DMS114 treated with DMSO at 0.1 percent for 48 hours (cell line): ENCODE results near the gene IL17RE.
"Not testable (repeated sequence)": the region's sequence is repeated elsewhere in the genome, so short reads cannot be mapped to it uniquely, and the experiment has no call there.

Experiments used
- DNase-seq: peaks from one replicate; lab custom pipeline; 2025; ENCODE audit not compliant: unreplicated experiment; lab: John Stamatoyannopoulos, UW

The IL17RE gene

DNA sequence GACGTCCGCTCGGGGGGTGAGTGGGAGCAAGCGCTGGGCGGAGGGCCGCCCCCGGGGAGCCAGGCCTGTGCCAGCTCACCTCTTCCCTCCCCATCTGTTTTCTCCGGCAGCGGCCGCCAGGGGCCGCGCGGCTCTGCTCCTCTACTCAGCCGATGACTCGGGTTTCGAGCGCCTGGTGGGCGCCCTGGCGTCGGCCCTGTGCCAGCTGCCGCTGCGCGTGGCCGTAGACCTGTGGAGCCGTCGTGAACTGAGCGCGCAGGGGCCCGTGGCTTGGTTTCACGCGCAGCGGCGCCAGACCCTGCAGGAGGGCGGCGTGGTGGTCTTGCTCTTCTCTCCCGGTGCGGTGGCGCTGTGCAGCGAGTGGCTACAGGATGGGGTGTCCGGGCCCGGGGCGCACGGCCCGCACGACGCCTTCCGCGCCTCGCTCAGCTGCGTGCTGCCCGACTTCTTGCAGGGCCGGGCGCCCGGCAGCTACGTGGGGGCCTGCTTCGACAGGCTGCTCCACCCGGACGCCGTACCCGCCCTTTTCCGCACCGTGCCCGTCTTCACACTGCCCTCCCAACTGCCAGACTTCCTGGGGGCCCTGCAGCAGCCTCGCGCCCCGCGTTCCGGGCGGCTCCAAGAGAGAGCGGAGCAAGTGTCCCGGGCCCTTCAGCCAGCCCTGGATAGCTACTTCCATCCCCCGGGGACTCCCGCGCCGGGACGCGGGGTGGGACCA lies 30.4 kb downstream of the IL17RE start:
- DNase-seq = peak; percentile 66

DNA sequence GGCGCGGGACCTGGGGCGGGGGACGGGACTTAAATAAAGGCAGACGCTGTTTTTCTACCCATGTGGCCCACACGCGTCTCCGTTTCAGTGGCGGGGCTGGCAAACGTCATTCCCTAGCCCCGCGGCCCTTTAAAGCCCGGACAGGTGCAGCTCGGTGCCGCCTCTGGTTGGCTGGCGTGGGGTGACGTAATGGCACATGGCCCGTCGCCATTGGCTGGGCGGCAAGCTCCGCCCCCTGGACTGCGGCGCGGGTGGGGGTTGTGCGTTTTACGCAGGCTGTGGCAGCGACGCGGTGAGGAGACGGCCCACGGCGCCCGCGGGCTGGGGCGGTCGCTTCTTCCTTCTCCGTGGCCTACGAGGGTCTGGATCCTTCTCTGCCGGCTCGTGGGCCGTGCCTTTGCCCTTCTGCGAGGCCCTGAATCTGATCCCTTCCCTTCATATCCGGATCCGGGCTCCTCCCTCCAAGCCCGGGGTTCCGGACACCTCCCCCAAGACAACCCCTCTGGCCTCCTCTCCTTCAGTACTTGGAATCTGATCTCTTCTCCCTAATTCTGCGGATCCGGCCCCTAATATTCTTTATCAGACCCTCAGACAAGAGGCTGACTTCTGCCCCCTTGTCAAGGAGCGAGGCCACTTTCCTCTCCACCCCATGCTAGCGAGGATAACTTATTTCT lies 31.1 kb downstream of the IL17RE start, which contains the start of gene CRELD1:
TSS of gene CRELD1 (plus strand) at position 274 of the 674 bp plus-strand sequence. CDS start 605 bp downstream, outside the sequence.
- peak; percentile 79 for DNase-seq

- no peak for DNase-seq
These were observed 31.6 kb downstream of the IL17RE start for GRCh38 chr3:9934235-9934621.

- no peak for DNase-seq
These were observed 32.3 kb downstream of the IL17RE start for GRCh38 chr3:9934993-9935392.

DNA sequence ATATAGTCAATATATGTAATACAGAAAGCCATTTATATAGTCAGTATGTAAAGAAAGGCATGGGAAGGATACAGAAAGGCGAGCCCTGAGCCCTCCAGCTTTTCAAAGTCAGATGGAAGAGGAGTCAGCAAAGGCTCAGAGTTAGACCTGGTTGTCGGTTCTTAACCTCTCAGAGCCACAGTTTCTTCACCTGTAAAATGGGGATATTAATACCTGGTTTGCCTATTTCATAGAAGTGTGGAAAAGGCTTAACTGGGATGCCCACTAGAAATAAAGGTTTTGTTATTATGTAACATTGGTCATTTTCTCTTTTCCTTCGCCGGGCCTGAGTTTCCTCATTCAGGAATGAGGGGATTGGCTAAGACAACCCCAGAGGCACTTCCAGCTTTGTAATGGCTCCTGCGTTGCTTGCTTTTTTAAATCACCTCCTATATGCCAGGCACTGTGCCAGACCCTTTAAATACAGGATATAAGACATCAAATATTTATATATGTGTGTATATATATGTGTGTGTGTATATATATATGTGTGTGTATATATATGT lies 33.4 kb downstream of the IL17RE start:
- no peak for DNase-seq

GRCh38 chr3:9937486-9938238 lies 35.0 kb downstream of the IL17RE start:
- DNase-seq = no peak

DNA sequence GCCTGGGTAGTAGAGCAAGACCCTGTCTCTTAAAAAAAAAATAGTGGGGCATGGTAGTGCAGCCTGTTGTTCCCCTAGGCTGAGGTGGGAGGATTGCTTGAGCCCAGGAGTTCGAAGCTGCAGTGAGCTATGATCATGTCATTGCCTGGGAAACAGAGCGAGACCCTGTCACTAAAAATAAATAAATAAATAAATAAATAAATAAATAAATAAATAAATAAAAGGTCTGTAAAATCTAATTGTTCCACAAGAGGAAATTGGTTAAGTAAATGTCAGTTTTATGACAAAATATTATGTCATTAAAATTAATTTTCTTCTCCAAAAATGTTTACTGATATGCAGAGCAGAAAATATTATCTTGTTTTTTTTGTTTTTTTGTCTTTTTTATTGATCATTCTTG lies 36.3 kb downstream of the IL17RE start:
- DNase-seq = no peak

- not testable (repeated sequence) for DNase-seq
These were observed 37.3 kb downstream of the IL17RE start for GRCh38 chr3:9939906-9940305.

DNA sequence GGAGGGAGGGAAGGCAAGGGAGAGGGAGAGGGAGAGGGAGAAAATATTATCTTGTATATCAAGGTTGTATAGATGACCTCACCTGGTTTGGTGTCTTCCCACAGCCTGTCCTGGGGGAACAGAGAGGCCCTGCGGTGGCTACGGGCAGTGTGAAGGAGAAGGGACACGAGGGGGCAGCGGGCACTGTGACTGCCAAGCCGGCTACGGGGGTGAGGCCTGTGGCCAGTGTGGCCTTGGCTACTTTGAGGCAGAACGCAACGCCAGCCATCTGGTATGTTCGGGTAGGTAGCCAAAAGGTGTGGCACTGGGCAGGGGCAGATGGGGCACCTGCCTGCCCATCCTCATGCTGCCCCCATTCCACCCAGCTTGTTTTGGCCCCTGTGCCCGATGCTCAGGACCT lies 38.1 kb downstream of the IL17RE start:
- DNase-seq = no peak

DNA sequence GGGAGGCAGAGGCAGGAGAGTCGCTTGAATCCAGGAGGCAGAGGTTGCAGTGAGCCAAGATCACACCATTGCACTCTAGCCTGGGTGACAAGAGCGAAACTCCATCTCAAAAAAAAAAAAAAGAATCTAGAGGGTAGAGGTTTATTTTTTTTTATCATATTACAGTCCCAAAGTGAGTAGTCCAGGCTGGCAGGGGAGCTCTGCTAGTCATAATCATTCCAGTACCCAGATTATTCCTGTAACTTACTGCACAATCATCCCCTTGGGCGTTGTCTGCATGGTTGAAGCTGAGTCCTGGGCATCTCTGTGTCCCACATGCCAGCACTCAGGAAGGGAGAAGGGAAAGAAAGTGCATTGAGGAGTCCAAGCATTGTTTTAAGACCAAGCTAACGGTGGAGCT lies 39.5 kb downstream of the IL17RE start:
- DNase-seq = no peak

DNA sequence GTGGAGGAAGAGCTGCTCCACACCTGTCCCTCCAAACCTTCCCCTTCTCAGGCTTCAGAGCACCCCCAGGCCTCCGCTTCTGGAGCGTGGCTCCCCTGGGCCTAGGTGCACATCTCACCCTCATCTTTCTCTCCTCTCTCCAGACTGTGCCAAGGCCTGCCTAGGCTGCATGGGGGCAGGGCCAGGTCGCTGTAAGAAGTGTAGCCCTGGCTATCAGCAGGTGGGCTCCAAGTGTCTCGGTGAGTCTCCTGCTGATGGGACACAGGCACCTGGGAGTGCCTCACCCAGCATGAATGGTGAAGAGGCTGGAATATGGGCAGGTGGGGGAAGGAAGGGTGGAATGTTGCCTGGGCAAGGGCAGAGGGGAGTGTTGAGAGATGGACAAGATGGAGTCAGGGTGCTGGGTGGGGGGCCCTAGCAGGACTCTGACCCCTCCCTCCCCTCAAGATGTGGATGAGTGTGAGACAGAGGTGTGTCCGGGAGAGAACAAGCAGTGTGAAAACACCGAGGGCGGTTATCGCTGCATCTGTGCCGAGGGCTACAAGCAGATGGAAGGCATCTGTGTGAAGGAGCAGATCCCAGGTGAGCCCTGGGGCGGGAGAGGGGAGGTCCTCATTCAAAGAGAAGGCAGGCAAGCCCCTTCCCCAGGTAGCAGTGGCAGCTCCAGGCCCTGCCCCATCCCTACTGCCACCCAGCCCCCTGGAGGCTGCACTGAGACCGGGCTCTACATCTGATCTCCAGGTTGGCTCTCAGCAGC lies 40.5 kb downstream of the IL17RE start:
- DNase-seq = no peak

- DNase-seq = no peak
These were observed 41.6 kb downstream of the IL17RE start for GRCh38 chr3:9944271-9944670.

GRCh38 chr3:9945358-9945757 lies 42.7 kb downstream of the IL17RE start:
- no peak for DNase-seq

GRCh38 chr3:9946112-9947024 lies 43.7 kb downstream of the IL17RE start:
- no peak for DNase-seq

- no peak for DNase-seq
These were observed 44.7 kb downstream of the IL17RE start for GRCh38 chr3:9947025-9947995.

GRCh38 chr3:9948586-9948985 lies 45.9 kb downstream of the IL17RE start:
- DNase-seq = no peak

DNA sequence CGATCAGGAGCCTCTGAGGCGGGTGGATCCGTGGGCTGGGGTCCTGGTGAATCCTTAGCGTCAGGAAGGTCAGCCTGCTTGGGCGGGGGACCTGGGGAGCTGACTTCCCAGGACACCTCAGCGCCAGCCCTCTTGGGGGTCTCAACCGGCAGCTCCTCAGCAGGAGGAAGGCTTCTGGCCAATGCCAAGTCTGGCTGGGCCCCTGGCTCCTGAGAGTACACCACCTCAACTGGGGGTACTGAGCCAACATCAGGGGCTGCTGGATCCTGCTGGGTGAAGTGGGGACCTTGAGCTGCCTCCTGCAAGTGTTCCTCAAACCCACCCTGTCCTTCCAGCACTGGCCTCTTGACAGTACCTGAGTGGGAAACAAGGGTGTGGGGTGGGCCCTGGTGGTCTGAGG lies 46.5 kb downstream of the IL17RE start:
- no peak for DNase-seq

GRCh38 chr3:9949626-9950025 lies 47.0 kb downstream of the IL17RE start:
- DNase-seq = no peak

DNA sequence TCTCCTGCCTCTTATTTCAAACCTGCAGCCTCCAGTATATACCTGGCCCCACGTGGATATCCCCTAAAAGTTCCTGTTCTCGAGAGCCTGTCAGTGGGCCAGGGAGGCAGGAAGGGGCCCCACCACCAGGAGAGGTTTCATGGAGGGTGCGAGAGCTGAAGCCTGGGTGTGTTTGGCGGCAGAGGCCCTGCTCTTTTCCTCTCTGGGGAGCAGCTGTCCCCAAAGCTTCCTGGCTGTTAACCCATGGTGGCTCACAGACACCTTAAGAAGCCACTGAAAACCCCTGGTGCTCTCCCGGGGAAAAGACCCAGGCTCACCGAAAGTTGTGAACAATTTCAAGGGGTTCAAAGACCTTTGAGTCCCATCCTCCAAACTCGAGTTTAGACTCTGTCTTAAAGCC lies 48.5 kb downstream of the IL17RE start:
- no peak for DNase-seq
